GM18951 (cell line): ENCODE results near the gene XKRX.

ENCODE experiments used
- POLR2A ChIP-seq: IDR thresholded peaks from 4 replicates; pipeline ENCODE4 v1.6.1; 2011; ENCODE audit warnings: mild to moderate bottlenecking; ENCODE audit not compliant: insufficient read length, insufficient read depth; ENCODE audit errors: extremely low read depth
- in situ Hi-C: fragments of 300-500 bp; cut with MboI; formaldehyde crosslinking; loops from one replicate; pipeline ENCODE4 v1.12.0; 2022; ENCODE audit warnings: low sequenced_read_pairs, mixed read lengths, inconsistent platforms; ENCODE audit not compliant: unreplicated experiment

Gene XKRX

DNA sequence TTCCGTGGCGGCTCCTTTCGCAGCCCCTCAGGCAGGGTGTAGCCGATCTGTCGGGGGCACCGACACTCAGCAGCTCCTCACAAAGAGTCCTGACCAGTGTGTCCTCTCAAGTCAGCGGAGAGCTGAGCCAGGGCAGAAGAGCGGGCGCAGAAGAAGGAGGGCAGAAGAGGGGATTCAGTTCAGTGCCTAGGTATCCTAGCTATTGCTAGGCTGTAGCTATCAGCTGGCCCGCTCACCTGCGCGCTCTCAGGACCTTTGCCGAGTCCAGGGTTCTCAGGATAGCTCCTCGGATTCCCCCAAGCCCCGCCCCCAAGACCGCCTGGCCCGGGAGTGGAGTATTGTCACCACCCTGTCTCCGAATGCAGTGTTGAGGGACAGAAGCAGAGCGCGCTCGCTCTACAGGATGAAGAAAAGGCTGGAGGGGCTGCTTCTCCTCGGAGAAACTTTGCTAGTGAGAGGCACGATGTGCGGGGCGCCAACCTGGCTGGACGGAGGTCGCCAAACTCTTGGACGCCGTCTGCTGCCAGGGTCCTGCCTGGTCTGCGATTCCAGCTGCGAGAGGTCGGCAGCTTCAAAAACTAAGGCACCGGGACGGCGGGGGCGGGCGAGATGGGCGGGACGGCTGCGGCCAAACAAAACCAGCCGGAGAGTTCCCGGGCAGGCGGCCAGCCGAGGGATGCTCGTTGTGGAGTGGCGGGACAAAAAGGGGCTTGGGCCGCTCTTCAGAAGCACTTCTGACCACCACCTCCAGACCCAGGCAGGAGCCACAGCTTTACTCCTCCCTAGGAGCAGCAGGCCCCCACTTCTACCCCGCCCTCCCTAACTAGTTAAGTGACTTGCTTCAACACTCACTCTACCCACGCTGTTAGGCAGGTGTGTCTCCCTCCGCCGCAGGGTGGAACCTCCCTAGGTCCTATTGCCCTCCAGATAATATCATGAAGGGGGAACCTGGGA is at the start of gene XKRX:
Gene XKRX, minus strand, starts transcription at position 258 of the 954 bp plus-strand sequence. CDS start 613 bp downstream, outside the sequence.
- in situ Hi-C loops: no loop called here
- TF ChIP-seq POLR2A: no peak

DNA sequence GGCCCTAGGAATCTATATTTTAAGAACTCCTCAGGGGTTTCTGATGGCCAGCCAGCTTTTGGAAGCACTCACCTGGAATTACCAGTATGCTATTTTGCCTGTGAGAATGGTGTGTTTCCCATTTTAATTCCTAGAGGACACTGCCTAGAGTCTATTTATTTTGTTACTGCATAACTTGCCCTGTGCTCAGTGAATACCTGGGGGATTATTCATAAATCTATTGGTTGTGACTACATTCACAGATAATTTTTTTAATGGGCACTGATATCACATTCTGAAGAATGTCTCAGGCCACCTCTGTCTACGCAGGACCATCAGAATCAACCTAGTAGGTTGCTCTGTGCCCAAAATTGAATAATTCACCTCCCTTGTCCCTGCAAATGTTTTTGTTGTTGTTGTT is 47.5 kb upstream of the XKRX start:
- TF ChIP-seq POLR2A: no peak
- in situ Hi-C loops: no loop called here

DNA sequence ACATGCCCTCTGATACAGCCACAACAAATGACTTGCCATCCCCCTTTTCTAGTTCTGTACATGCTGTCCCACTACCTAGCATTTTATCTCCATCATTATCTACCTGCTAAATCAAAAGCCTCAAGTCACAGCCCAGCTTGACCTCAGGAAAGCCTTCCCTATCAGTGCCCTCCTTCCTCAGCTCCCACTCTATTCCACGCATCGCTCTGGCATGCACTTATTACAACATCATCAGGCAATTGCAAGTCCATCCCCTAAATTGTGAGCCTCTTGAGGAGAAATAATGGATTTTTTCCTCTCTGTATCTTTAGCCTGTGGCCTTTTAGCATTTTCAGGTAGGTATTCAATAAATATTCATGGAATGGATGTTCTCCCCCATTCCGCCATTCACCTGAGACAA is 46.5 kb upstream of the XKRX start:
- in situ Hi-C loops: no loop called here
- no peak for TF ChIP-seq POLR2A

DNA sequence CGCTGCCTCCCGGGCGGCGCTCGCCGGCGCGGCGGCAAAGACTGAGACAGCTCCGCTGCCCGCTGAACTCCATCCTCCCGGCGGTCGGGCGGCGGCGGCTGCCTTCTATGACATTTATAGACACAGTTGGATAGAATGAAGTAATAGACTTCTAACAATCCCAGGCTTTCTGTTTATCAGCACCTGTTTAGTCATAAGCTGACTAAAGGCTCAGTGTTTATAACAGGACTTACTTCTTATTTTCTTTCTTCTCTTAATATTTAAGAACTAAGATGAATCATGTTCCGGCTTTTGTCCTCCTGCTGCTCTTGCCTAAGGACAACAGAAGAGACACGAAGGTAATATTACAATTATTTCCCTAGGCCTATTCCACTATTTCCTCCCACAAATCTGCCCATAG is 44.7 kb upstream of the XKRX start:
- in situ Hi-C loops: no loop called here
- no peak for TF ChIP-seq POLR2A

DNA sequence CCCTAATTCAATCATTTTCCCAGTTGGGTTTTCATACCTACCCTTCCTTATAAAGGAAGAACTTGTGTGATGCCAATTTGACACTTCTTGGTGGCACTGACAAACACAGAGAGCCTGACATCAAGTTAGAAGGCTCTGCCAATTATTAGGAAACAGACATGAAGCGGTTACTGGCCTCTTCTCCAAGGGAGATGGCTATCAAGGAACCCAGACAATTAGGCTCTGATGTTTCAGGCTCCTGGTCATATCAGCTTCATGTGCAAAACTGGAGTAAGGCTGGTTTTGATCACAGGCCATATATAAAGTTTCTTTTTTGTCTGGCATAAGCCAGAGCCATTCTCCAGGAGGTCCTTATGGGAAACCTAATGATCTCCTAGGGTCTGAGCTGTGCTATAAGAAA is 41.2 kb upstream of the XKRX start:
- no peak for TF ChIP-seq POLR2A
- in situ Hi-C loops: no loop called here

DNA sequence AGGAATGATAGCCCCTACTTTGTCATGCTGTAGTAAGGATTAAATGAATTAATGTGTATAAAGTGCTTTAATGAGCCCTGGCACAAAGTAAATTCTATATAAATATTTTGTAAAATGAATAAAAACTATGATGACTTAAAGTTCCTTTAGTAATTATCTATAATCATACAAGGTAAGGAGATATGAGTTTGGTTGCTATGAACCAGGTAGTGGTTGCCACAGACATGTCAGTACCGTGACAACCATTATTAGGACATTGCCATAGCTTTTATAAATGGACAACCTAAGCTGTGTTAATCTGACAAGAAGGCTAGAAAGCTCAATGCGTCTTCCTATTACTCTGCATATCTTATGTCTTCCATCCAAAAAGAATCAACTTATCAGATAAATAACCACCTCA is 40.7 kb upstream of the XKRX start, which contains the start of gene ARL13A:
Gene ARL13A, plus strand, starts transcription at position 301 of the 400 bp plus-strand sequence. CDS start 3,982 bp downstream, outside the sequence.
- in situ Hi-C loops: no loop called here
- no peak for TF ChIP-seq POLR2A

DNA sequence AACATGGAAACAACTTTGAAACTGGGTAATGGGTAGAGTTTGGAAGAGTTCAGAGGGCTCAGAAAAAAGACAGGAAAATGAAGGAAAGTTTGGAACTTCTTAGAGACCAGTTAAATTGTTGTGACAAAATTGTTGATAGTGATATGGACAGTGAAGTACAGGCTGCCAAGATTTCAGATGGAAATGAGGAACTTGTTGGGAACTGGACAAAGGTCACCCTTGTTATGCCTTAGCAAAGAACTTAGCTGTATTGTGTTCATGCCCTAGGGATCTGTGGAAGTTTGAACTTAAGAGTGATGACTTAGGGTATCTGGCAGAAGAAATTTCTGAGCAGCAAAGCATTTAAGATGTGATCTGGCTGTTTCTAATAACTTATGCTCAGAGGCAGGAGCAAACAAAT is 35.6 kb upstream of the XKRX start:
- TF ChIP-seq POLR2A: no peak
- in situ Hi-C loops: no loop called here

DNA sequence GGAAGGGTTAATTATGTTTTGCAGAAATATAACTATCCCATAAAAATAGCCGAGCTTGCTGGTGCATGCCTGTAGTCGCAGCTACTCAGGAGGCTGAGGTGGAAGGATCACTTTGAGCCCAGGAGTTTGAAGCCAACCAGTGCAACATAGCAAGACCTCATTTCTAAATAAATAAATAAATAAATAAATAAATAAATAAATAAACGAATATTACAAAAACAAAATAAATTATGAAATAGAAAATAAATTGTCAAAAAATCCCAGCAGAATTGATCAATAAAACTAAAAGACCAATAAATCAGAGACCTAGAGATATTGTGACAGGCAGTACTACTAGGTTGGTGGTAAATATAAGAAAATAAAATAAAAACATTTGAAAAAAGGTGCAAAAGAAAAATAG is 34.1 kb upstream of the XKRX start:
- TF ChIP-seq POLR2A: no peak
- in situ Hi-C loops: no loop called here

DNA sequence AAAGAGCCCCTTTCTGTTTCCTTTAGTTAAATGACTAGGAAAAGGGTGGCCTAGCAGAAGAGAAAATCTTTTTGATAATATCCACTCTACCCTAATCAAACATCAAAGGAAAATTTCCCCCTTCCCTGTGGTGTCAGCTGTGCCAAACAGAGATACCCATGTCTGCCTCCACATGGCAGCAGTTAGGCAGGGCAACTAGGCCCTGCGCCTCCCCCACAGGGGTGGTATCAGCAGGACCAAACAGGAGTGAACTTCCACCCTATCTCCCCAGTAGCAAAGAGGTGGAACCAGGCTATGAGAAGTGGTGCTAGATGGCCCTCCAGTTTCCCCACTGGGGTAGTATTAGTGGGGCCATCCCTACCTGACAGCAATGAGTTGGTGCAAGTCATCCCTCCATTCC is 19.8 kb upstream of the XKRX start:
- in situ Hi-C loops: no loop called here

DNA sequence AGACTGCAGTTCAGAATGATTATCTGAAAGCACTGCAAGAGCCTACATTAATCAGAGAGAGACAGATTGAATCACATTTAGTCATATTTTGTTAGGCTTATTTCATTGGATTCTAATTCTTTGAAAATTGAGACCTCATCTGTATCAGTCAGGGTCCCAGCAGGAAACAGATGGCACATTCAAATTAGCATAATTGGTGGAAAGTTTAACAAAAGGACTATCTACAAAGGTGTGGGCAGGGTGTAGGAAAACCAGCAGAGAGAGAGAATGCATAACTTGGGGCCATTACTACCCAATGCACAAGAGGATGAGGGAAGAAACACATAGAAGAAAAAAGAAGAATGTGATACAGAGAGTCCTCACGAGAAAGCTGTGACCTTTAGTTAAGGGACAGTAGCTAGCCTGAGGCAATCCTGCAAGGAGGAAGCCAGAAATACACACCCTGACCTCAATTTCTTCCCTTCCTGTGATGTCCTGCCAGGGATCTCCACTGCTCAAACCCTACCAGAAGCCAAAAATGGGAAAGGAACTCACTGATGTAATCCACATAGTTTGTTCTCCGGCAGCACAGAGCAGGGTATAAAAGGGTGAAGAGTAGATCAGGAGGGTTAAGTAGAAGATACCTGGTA is 17.7 kb upstream of the XKRX start:
- in situ Hi-C loops: no loop called here
- TF ChIP-seq POLR2A: no peak

More for the DNA sequence above, 19.8 kb upstream of the XKRX start:
- no peak for TF ChIP-seq POLR2A

DNA sequence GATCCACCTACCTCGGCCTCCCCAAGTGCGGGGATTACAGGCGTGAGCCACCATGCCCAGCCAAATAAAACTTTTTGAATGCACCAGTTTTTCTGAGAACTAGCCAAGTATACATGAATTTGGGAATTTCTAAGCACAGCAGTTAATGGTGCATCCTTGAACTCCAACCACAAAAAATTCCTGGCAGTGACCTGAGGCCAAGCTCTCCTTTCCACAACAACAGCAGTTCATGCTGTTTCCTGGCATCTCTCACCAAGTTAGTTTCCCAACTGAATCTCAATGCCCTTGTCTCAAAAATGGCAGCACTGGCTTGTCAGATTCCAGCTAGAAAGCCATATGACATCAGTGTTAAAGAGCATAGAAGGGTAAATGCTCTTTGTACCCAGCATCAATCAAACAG is 15.9 kb upstream of the XKRX start:
- in situ Hi-C loops: no loop called here

DNA sequence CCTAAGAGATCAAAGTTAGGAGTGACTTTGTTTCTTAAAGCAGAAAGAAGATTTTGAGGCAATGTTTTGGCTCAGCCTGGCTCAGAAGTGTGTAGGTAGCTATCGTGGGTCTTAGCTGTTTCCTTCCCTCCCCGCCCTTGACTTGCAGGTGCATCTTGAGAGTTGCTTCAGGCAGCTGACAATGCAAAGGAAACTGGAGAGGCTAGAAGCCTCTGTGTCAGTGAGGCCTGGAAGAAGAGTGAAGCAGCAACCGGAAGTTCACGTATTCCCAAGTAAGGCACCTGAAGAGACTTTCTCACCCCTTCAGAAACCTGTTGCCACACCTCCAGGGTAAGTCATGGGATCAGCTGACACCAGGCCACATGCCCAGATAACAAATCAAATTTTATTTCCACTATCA is 10.6 kb upstream of the XKRX start:
- TF ChIP-seq POLR2A: no peak
- in situ Hi-C loops: no loop called here

More for the DNA sequence above, 15.9 kb upstream of the XKRX start:
- no peak for TF ChIP-seq POLR2A

DNA sequence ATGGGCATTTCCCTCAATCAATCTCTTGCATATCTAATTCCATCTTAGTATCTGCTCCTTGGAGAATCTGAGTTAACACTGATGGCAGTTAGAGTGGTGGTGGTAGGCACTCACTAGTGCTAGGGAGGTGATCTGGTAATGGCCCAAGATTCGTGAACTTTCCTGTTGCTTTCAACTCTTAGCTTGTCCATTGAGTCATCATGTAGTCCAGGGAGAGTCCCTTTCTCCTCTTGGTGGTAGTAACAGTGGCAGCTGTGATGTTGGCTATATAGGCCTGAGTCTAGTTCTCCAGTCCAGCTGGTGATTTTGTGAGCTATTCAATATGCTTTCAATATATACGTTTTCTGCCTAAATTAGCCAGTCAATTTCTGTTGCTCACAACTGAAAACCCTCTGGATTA is 7.0 kb upstream of the XKRX start:
- no peak for TF ChIP-seq POLR2A
- in situ Hi-C loops: no loop called here

DNA sequence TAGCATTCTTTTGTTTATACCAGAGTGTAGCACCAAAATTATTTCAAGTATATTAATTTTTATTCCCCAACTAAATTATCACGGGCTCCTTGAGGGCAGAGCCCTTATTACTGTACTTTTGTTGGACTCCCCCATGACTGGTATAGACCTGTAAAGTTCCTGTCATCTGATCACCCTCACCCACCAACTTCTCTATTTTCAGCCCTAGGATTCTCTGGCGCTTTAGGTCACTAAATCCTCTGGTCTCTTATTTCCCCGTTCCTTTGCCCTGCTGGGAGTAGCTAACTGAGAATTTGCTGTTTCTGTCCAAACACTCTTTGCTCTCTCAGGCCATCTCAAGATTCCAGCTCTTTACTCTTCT is 3.2 kb upstream of the XKRX start:
- in situ Hi-C loops: no loop called here
- TF ChIP-seq POLR2A: no peak
